Stimulated activated naive CD4-positive, alpha-beta T cell treated with Interleukin-2 at 50 U/mL for 16 hours (primary cell): Measurements from ENCODE around the gene TRMT61A.
"Not testable (repeated sequence)": the region's sequence is repeated elsewhere in the genome, so short reads cannot be mapped to it uniquely, and the experiment has no call there.

Source experiments
- DNase-seq: peaks from one replicate; lab custom pipeline; 2025; lab: John Stamatoyannopoulos, UW

Gene TRMT61A

GRCh38 chr14:103522649-103523574 is 6.1 kb upstream of the TRMT61A start, which contains the start of gene CKB:
Gene CKB, minus strand, starts transcription at chr14:103522830. Its CDS starts 337 bp downstream, at chr14:103522493.
- no peak for DNase-seq

DNA sequence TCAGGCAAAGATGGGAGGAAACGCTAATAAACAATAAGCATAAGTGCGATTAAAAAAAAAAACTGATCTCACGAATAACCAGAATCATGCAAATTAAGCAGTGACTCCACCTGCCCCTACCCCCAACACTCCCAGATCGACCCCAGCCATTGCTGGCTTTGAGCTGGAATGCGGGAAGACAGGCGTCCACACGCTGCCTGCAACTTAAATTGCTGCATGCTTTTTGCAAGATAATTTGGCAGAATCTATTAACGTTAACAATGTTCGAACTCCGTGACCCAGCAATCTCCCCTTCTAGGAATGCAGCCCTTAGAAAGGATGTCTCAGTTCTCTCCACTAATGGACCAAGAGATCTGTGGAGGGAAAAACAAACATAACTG is 5.4 kb upstream of the TRMT61A start:
- DNase-seq = no peak

DNA sequence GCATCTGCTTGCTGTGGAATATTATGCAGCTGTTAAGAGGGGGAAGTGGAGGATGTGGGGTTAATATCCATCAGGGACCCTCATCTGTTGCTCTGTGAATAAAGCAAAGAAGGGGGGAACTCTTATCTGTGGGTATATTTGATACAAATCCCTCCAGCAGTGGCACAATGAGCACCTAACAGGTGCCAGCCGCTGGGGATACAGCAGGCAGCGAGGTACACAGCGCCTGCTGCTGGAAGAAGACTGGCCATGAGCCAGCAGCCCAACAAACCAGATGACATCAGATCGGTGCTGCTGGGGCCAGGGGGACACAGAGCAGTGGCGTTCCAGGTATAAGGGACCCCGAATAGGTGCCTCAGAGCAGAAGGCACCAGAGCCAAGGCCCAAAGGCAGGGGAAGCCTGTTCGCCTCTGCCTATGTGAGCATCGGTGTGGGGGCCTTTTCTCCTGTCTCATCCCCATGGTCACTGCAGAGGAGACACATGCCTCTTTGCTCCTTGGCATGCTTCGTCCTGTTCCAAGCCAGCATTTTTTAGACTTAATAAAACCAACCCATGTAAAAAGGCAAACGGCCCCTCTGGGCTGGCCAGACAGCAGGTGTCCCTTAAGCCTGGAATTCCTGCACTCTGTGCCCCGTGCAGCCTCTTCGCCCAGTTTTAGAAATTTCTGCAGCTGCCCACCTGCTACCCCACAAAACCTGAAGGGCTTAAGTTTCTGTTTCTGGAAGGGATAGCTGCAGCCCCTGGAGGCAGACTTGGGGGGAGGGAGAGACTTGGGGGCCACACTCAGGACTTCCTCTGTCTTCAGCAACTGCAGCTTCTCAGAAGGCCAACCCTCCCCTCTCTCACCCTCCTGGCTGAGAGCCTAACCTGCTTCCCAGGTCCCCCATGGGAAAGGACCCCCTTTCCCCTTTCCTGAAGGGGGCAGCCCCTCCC is 4.7 kb upstream of the TRMT61A start:
- no peak for DNase-seq

DNA sequence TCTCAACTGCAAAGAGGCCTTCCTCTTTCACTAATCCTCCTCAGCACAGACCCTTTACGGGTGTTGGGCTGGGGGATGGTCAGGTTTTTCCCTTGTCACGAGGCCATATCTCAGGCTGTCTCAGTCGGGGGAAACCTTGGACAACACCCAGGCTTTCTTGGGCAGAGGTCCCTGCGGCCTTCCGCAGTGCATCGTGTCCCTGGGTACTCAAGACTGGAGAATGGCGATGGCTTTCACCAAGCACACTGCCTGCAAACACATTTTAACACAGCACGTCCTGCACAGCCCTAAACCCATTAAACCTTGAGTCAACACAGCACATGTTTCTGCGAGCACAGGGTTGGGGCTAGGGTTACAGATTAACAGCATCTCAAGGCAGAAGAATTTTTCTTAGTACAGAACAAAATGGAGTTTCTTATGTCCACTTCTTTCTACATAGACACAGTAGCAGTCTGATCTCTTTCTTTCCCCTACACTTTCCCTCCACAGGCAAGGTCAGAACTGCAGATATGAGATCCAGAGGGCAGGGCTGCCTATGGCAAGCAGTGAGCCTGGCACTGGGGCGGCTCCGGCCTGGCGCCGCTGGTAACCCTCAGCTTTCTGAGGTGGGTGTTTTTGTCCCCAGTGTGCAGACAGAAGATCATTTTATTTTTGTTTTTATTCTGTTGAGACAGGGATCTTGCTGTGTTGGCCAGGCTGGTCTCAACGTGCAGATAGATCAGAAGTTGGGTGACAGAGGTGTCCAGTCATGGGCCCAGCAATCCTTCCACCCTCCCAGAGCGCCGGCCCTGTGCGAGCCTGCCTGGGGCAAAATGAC is 3.4 kb upstream of the TRMT61A start:
- DNase-seq = not testable (repeated sequence)

DNA sequence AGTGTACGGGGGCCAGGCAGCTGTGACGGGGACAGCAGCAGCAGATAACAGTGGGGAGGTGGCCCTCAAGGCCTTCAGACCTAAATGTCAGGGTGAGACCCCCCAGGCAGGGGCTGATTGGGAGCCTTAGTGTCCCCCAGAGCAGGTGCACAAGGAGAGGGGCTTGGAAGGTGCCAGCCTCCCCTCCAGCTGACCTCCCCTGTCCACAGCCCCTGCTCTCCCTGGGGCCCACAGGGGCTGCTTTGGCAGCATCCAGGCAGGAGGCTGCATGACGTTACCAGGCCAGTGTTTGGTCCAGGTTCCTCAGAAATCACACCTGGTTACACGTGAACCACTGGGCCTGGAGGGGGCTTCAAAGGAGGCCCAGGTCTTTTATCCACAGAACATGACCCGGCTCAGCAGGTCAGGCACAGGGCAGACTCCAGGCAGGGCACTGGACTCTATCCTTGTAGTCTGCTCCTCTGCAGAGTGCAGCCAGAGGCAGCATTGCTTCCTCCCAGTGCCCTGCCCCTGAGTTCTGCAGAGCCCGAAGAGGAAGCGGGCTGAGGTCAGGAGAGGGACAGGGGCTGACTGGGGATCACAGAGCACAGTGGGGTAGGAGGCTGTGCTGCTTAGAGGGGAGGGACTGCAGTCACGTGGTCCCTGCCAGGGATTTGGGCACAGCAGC is 2.6 kb upstream of the TRMT61A start:
- DNase-seq = no peak

- no peak for DNase-seq
Measured at GRCh38 chr14:103526914-103527248, 2.1 kb upstream of the TRMT61A start.

DNA sequence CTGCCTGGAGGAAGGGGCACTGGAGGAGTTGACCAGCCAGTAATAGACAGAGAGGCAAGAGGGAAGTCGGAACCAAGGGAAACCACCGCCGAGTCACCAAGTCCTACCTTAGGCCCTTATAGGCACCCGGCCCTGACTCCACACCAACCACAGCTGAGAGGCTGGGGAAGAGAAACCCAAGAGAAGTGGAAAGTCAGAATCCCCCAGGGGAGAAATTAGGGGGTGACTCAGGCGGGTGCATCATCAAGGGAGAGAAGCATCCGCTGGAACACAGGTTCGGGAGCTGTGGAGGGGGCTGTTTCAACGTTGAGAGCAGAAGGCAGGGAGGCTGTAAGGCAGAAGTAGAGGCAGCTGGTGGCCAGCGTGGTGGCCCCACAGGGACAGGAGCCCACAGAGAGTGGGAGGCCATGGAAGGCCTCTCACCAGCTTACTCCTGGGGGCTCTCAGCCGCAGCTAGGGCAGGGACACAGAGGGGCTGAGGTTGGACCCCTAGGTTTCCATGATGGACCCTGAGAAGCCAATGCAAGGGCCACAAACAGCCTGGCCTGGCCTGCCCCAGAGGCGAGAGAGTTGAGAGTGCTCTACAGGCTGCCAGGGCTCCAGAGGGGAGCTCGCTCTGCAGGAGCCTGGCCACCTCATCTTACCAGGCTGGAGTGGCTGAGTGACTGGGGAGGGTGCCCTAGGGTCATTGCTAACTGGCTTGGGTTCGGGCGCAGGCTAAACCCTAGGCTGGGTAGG is 1.4 kb upstream of the TRMT61A start:
- peak; percentile 24 for DNase-seq

DNA sequence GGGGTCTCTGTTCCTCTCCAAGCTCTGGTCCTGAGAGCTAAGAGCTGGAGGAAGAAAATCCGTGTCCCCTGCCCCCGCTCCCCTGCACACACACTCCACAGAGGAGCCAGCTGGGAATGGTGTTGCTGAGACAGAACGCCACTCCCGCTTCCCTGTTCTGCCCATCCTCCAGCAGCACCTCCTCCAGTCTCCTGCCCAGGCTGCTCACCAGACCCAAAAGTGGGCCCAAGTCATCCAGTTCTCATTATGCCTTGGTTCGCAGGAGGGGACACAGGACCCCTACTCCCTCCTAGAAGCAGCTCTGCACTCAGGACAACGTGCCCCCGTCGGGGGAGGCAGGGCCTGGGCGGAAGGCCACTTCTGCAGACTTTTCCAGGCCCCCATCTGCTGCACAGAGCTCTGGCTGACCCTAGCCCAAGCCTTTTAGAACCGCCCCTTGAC is 830 bp upstream of the TRMT61A start:
- DNase-seq = no peak

DNA sequence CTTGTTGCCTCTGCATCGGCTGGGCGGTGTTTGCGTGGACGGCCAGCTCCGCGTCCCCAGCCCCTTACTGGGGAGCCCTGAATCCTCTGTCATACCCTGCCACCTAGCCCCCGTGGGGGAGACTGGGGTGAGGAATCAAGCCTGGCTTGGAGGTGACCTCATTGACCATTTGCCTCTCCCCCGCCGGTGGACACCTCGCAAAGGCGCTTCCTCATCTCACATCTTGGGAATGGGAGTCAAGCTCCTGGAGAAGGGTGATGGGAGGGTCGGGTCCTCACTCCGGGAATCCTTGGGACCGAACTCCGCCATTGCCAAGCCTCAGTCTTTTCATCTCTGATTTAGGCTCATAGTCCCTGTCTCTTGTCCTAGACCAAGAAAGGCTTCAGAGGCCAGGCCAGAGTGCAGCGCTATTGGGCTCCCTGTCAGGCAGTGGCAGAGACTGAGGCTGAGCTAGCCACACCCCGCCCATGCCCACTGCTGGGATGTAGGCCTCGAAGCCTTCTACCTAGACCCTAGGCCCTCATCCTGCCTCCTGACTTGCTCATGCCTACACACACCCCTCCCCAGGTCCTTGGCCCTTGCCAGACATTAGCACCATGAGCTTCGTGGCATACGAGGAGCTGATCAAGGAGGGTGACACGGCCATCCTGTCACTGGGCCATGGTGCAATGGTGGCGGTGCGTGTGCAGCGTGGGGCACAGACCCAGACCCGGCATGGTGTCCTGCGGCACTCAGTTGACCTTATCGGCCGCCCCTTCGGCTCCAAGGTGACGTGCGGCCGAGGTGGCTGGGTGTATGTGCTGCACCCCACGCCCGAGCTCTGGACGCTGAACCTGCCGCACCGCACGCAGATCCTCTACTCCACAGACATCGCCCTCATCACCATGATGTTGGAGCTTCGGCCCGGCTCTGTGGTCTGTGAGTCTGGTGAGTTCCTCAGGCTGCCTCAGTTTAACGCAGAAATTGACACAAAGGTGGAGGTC is 678 bp downstream of the TRMT61A start:
- no peak for DNase-seq

DNA sequence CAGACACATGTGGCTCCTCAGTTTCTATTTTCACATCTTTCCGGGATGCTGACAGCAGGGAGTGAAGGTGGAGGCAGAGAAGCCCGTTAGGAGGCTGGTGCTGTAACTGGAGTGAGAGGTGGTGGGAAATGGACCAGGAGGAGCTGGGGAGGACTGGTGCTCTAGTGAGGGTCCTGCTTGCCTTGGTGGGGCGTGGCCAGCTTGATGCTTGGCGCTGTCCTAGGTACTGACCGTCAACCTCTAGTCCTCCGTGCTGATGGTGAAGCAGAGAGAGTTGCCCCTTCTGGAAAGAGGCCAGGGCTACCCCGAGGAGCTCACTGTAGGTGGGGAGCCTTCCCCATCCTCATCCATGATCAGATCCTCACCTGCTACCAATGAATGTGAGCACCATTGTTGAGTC is 1.4 kb downstream of the TRMT61A start:
- DNase-seq = no peak

- no peak for DNase-seq
Measured at GRCh38 chr14:103530831-103531230, 1.8 kb downstream of the TRMT61A start.

- no peak for DNase-seq
Measured at GRCh38 chr14:103531421-103532215, 2.6 kb downstream of the TRMT61A start.

DNA sequence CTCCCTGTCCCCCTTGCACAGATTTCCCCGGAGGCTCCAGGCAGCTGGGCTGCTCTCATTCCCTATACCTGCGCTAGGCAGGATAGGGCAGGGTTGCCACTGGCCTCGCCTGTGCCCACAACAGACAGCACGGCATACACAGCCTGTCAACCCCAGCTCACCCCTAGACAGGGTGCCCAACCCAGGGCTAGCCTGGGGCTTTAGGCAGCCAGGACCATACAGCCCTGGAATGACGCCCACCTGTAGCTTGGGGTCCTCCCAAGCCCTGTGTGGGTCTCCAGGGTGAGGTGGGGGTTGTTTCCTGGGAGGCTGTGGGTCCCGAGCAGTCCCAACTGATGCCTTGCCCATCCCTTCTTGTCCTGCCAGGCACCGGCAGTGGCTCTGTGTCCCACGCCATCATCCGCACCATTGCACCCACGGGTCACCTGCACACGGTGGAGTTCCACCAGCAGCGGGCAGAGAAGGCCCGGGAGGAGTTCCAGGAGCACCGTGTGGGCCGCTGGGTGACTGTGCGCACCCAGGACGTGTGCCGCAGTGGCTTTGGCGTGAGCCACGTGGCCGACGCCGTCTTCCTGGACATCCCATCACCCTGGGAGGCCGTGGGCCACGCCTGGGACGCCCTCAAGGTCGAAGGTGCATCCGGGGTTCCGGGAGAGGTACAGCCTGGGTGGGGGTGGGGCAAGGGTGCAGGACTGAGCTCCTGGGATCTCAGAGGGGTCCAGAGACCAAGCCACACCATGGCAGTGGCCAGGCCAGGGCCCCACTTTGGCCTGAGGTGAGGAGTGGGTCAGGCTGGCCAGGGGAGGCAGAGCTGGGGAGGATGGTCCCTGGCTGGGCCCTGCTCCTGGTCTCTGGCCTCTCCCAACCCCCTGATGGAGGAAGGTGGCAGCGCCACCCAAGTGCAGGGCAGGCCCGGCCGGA is 3.5 kb downstream of the TRMT61A start:
- DNase-seq = no peak

- DNase-seq = no peak
Measured at GRCh38 chr14:103533137-103533998, 4.4 kb downstream of the TRMT61A start.

DNA sequence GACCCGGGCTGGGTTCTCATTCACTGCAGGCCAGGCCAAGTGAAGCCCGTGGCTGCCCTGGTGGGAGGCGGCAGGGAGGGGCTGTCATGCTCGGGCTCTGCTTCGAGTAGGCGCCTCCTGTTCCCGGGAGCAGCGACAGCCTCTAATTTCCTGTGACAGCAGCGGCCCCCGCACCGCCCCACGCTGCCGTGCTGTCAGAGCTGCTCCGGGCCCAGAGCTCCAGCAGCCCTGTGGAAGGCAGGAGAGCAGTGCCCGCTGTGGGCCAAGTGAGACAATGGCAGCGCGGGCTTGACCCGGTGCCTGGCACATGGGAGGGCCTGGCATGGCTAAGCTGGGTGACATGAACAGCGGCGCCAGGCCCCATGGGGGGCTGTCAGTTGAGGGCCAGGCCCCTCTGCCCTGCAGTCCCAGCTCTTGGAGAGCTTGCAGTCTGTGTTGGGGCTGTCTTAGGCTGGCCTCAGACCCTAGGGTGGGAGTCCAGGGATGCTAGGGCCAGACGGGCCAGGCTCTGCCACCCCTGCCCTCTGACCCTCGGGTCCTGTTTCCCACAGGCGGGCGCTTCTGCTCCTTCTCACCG is 5.1 kb downstream of the TRMT61A start:
- DNase-seq = no peak

DNA sequence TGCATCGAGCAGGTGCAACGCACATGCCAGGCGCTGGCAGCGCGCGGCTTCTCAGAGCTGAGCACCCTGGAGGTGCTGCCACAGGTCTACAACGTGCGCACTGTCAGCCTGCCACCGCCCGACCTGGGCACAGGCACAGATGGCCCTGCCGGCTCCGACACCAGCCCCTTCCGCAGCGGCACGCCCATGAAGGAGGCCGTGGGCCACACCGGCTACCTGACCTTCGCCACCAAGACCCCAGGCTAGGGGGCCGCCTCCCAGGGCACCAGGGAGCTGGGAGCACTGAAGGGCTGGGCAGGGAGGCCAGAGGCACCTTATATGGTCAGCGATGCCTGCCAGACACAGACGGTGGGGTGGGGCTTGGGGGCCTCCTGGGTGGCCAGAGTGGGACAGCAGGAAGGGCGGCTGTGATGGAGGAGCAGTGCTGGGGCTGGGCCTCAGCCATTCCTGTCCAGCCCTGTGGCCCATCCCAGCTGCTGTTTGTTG is 5.6 kb downstream of the TRMT61A start:
- no peak for DNase-seq
